Measurements from ENCODE around the gene GM2A. TPM values are rescaled to one million over a fixed set of nuclear protein-coding genes. Genes with fewer than 3 reads are reported as not detected.
"Not testable (repeated sequence)": the region's sequence is repeated elsewhere in the genome, so short reads cannot be mapped to it uniquely, and the experiment has no call there.

The GM2A gene
- total and polyA plus RNA-seq, 3 experiments from 2014 or later, result 4.7 to 14.9 (median 12.7) TPM

DNA sequence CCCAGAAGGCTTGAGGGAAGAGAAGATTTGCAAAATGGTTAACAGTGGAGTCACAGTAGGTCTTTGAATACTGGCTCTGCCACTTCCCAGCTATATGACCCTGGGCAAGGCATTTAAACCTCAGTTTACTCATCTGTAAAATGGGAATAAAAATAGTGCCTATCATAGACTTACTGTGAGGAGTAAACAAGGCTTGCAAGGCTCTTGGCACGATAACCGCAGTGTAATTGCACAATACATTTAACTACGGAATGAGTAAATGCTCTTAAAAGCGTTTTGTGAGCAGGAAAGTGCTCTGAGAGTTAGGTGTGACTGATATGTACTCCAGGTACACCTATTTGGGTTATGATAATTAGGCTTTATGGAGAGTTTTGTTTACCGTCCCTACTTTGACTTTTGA is 42.2 kb downstream of the GM2A start:
- Histone ChIP-seq H3K27ac (ENCODE audit: low read depth, low read length) (no peak overlapping the region), H3K9me3 (ENCODE audit: low read length) (no peaks in the 10 kb centered on the region), H3K4me3 (ENCODE audit: low read length) (no peak overlapping the region), H3K27me3 (ENCODE audit: insufficient read depth, low read length, poor library complexity, severe bottlenecking) (peaks cover 6% of the 10 kb centered on the region), H3K4me1 (ENCODE audit: insufficient read depth, low read length) (no peaks in the 10 kb centered on the region), H3K36me3 (ENCODE audit: insufficient read depth, low read length) (no peaks in the 10 kb centered on the region)
- ChIA-PET CTCF (no interaction called here), POLR2A (no interaction called here)
- H3K9me3 Mint-ChIP-seq, result no peaks in the 10 kb centered on the region
- DNase-seq, result no peak
- H3K4me3 Mint-ChIP-seq, result no peak overlapping the region
- H3K27ac Mint-ChIP-seq, result no peak overlapping the region
- peaks cover 16 to 30% of the 10 kb centered on the region in 2 donors for H3K27me3 Mint-ChIP-seq
- peaks cover 0 to 3% (median 0%) of the 10 kb centered on the region in 3 donors for H3K36me3 Mint-ChIP-seq
- no peaks in the 10 kb centered on the region for H3K4me1 Mint-ChIP-seq

DNA sequence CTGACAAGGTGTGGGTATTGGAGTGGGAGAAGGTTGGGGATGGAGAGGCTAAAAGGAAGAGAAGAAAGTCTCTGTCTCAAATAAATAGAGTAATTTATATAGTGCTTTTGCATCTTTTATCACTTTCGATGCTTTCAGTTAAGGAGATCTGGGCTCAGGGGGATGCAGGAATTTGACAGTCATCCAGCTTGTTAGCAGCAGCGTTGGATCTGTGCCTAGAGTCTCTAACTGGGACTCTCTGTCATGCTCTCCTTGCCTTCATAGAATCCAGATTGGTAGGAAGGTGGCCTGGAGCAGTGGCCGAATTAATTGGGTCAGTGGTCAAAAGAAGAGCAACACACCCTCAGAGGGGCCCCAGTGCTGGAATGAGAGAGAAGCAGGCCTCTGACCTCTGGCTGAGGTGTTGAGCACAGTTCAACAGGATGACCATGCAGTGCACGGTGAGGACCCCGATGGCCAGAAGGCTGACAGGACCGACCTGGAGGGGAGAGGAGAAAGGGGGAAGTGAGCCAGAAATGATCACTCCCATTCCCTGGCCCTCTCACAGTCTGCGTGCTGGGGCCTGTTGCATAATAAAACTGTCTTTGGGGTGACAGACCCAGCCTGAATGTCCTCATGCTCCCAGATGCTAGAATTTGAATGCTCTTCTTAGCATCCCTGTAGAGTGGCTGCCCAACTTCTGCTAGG is 42.9 kb downstream of the GM2A start:
- CTCF ChIA-PET, result no interaction called here
- Histone ChIP-seq H3K27me3 (ENCODE audit: insufficient read depth, low read length, poor library complexity, severe bottlenecking) (peaks cover 6% of the 10 kb centered on the region), H3K4me1 (ENCODE audit: insufficient read depth, low read length) (no peaks in the 10 kb centered on the region), H3K9me3 (ENCODE audit: low read length) (no peaks in the 10 kb centered on the region), H3K4me3 (ENCODE audit: low read length) (no peak overlapping the region), H3K36me3 (ENCODE audit: insufficient read depth, low read length) (no peaks in the 10 kb centered on the region), H3K27ac (ENCODE audit: low read depth, low read length) (no peak overlapping the region)
- H3K9me3 Mint-ChIP-seq, result no peaks in the 10 kb centered on the region
- H3K27ac Mint-ChIP-seq, result no peak overlapping the region
- peaks cover 0 to 3% (median 0%) of the 10 kb centered on the region in 3 donors for H3K36me3 Mint-ChIP-seq
- H3K4me1 Mint-ChIP-seq, result no peaks in the 10 kb centered on the region
- peaks cover 16 to 35% of the 10 kb centered on the region in 2 donors for H3K27me3 Mint-ChIP-seq
- DNase-seq, result no peak
- H3K4me3 Mint-ChIP-seq, result no peak overlapping the region
- POLR2A ChIA-PET, result no interaction called here

DNA sequence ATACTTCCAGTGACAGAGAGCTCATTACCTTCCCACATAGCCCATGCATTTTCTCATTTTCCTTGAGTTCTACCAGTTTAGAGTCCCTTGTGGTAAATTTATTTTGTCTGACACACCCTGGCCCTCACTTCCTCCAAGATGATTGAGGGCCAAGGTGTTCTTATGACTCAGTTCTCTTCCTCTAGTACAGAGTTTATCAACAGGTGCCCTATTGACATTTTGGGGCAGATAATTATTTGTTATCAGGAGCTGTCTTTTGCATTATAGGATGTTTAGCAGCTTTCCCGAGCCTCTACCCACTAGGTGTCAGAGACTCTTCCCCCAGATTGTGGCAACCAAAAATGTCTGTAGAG is 43.5 kb downstream of the GM2A start:
- no peaks in the 10 kb centered on the region for H3K36me3 ChIP-seq (ENCODE audit: insufficient read depth, low read length)
- Mint-ChIP-seq H3K27me3 (peaks cover 16 to 40% of the 10 kb centered on the region in 2 donors), H3K27ac (peak overlapping the region in 1 of 8 donors; percentile 47), H3K4me1 (no peaks in the 10 kb centered on the region), H3K4me3 (no peak overlapping the region), H3K9me3 (no peaks in the 10 kb centered on the region), H3K36me3 (peaks cover 0 to 3% (median 0%) of the 10 kb centered on the region in 3 donors)
- DNase-seq, result no peak
- H3K27me3 ChIP-seq (ENCODE audit: insufficient read depth, low read length, poor library complexity, severe bottlenecking), result peaks cover 6% of the 10 kb centered on the region
- H3K4me1 ChIP-seq (ENCODE audit: insufficient read depth, low read length), result no peaks in the 10 kb centered on the region
- POLR2A ChIA-PET, result no interaction called here
- H3K27ac ChIP-seq (ENCODE audit: low read depth, low read length), result no peak overlapping the region
- no peaks in the 10 kb centered on the region for H3K9me3 ChIP-seq (ENCODE audit: low read length)
- no peak overlapping the region for H3K4me3 ChIP-seq (ENCODE audit: low read length)
- CTCF ChIA-PET, result no interaction called here

DNA sequence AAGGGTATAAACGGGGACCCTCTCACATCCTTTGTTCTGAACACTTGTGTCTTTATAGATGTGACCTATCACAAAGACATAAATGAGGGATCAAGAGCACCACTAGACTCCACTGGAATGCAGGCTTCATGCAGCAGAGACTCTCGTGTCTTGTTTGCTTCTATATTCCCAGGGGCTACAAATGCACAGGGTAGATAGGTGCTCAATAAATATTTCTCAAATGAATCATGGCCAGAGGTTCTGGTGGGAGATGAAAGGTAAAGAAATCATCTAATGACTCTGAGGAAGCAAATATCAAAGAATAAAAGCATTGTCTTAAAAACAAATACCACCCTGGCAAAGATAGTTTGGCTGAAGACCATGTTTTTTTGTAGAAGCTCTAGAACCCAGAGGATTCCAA is 44.0 kb downstream of the GM2A start:
- ChIA-PET POLR2A (no interaction called here), CTCF (no interaction called here)
- no peaks in the 10 kb centered on the region for H3K4me1 Mint-ChIP-seq

DNA sequence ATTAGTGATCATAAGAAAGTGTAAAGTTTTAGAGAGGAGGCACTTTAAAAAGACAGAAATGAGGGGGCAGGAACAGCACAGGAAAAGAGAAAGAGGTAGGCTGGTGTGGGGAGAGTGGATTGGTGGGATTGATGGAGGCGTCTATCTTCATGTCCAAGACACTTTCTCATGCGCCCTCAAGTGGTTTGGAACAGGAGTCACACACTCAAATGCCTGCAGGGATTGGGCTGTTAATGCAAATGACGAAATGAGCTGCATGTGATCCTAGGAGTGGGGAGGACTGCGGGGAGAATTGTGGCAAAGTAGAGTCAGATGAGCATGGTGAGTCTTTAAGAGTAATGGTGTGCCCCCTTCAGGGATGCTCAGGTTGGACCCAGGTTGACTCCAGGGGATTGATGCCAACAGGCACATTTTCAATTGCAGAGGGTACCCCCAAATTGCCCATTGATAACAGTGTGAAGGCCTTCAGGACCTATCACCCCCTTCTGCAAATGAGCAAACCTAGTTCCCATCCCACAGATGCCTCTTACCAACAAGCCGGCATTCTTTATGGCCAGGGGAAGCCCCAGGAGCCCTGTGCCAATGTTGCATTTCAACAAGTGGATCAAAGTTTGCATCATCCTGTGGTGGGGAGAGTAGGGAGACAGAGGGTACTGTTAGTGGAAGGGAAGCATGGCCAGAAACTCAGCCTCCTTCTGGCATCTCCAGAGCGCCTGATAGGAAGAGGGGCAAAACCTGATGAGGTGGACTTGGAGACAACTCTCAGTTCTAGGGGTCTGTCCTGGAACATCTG is 45.3 kb downstream of the GM2A start:
- Mint-ChIP-seq H3K4me1 (no peaks in the 10 kb centered on the region), H3K27ac (no peak overlapping the region), H3K4me3 (no peak overlapping the region), H3K9me3 (no peaks in the 10 kb centered on the region), H3K27me3 (peaks cover 16 to 52% of the 10 kb centered on the region in 2 donors), H3K36me3 (peaks cover 0 to 3% (median 0%) of the 10 kb centered on the region in 3 donors)
- POLR2A ChIA-PET, result no interaction called here
- Histone ChIP-seq H3K9me3 (ENCODE audit: low read length) (no peaks in the 10 kb centered on the region), H3K4me3 (ENCODE audit: low read length) (no peak overlapping the region), H3K4me1 (ENCODE audit: insufficient read depth, low read length) (no peaks in the 10 kb centered on the region), H3K27me3 (ENCODE audit: insufficient read depth, low read length, poor library complexity, severe bottlenecking) (peaks cover 6% of the 10 kb centered on the region), H3K27ac (ENCODE audit: low read depth, low read length) (no peak overlapping the region), H3K36me3 (ENCODE audit: insufficient read depth, low read length) (no peaks in the 10 kb centered on the region)
- CTCF ChIA-PET, result no interaction called here
- DNase-seq, result no peak

More for the DNA sequence above, 44.0 kb downstream of the GM2A start:
- H3K27me3 ChIP-seq (ENCODE audit: insufficient read depth, low read length, poor library complexity, severe bottlenecking), result peaks cover 6% of the 10 kb centered on the region
- H3K4me3 ChIP-seq (ENCODE audit: low read length), result no peak overlapping the region
- no peaks in the 10 kb centered on the region for H3K9me3 ChIP-seq (ENCODE audit: low read length)
- no peaks in the 10 kb centered on the region for H3K4me1 ChIP-seq (ENCODE audit: insufficient read depth, low read length)
- H3K27ac ChIP-seq (ENCODE audit: low read depth, low read length), result no peak overlapping the region
- no peak overlapping the region for H3K27ac Mint-ChIP-seq
- no peaks in the 10 kb centered on the region for H3K36me3 ChIP-seq (ENCODE audit: insufficient read depth, low read length)
- no peak for DNase-seq
- H3K9me3 Mint-ChIP-seq, result no peaks in the 10 kb centered on the region
- H3K4me3 Mint-ChIP-seq, result no peak overlapping the region
- peaks cover 16 to 45% of the 10 kb centered on the region in 2 donors for H3K27me3 Mint-ChIP-seq
- peaks cover 0 to 3% (median 0%) of the 10 kb centered on the region in 3 donors for H3K36me3 Mint-ChIP-seq

DNA sequence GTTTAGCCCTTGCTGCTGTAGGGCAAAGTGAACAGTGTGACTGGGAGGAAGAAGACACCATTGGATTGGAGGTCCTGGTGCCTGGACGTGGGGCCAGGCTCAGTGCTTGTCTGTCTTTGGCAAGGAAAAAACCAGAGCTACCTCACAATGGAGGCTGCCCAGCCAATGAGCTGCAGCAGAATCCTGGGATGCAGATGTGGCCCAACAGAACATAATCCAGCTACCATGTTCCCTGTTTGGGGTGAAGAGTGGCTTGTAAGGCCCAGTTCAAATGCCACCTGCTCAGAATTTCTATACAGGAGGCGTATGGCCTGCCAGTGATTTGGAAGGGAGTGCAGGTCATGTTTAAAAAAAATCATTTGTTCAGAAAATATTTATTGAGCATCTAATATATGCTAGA is 50.7 kb downstream of the GM2A start, which contains the start of gene SLC36A3:
Gene SLC36A3 (minus strand): TSS at position 101 of the 400 bp plus-strand sequence. CDS start 412 bp downstream, outside the sequence.
- peaks cover 6% of the 10 kb centered on the region for H3K27me3 ChIP-seq (ENCODE audit: insufficient read depth, low read length, poor library complexity, severe bottlenecking)
- H3K4me3 ChIP-seq (ENCODE audit: low read length), result no peak within 1 kb of the TSS
- H3K4me3 Mint-ChIP-seq, result no peak within 1 kb of the TSS
- ChIA-PET CTCF (no interaction called here), POLR2A (no interaction called here)
- H3K36me3 Mint-ChIP-seq, result no peaks in the 10 kb centered on the region
- no peaks in the 10 kb centered on the region for H3K4me1 ChIP-seq (ENCODE audit: insufficient read depth, low read length)
- H3K27ac ChIP-seq (ENCODE audit: low read depth, low read length), result no peak within 1 kb of the TSS
- H3K27ac Mint-ChIP-seq, result no peak within 1 kb of the TSS
- H3K27me3 Mint-ChIP-seq, result peaks cover 8 to 43% of the 10 kb centered on the region in 2 donors
- no peak for DNase-seq
- no peaks in the 10 kb centered on the region for H3K4me1 Mint-ChIP-seq
- H3K36me3 ChIP-seq (ENCODE audit: insufficient read depth, low read length), result no peaks in the 10 kb centered on the region
- no peaks in the 10 kb centered on the region for H3K9me3 Mint-ChIP-seq
- no peaks in the 10 kb centered on the region for H3K9me3 ChIP-seq (ENCODE audit: low read length)

DNA sequence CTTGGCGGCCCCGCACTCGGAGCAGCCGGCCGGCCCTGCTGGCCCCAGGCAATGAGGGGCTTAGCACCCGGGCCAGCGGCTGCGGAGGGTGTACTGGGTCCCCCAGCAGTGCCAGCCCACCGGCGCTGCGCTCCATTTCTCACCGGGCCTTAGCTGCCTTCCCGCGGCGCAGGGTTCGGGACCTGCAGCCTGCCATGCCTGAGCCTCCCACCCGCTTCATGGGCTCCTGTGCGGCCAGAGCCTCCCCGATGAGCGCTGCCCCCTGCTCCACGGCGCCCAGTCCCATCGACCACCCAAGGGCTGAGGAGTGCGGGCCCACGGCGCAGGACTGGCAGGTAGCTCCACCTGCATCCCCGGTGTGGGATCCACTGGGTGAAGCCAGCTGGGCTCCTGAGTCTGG is 56.3 kb downstream of the GM2A start:
- H3K9me3 ChIP-seq (ENCODE audit: low read length); H3K4me1 Mint-ChIP-seq; H3K27ac Mint-ChIP-seq; H3K27ac ChIP-seq (ENCODE audit: low read depth, low read length); H3K36me3 ChIP-seq (ENCODE audit: insufficient read depth, low read length); POLR2A ChIA-PET; DNase-seq; CTCF ChIA-PET; H3K4me3 ChIP-seq (ENCODE audit: low read length); H3K4me3 Mint-ChIP-seq; H3K27me3 ChIP-seq (ENCODE audit: insufficient read depth, low read length, poor library complexity, severe bottlenecking); H3K4me1 ChIP-seq (ENCODE audit: insufficient read depth, low read length): not testable (repeated sequence)
- H3K27me3 Mint-ChIP-seq, result peaks cover 19 to 32% of the 10 kb centered on the region in 2 donors
- peaks cover 0 to 11% (median 4%) of the 10 kb centered on the region in 3 donors for H3K36me3 Mint-ChIP-seq
- H3K9me3 Mint-ChIP-seq, result peaks cover 11 to 15% (median 13%) of the 10 kb centered on the region in 5 donors

DNA sequence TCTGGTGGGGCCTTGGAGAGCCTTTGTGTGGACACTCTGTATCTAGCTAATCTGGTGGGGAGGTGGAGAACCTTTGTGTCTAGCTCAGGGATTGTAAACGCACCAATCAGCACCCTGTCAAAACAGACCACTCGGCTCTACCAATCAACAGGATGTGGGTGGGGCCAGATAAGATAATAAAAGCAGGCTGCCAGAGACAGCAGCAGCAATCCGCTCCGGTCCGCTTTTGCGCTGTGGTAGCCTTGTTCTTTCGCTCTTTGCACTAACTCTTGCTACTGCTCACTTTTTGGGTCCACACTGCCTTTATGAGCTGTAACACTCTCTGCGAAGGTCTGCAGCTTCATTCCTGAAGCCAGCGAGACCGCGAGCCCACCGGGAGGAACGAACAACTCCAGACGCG is 56.8 kb downstream of the GM2A start:
- H3K4me3 ChIP-seq (ENCODE audit: low read length); H3K4me1 Mint-ChIP-seq; POLR2A ChIA-PET; H3K27ac Mint-ChIP-seq; H3K36me3 ChIP-seq (ENCODE audit: insufficient read depth, low read length); H3K4me1 ChIP-seq (ENCODE audit: insufficient read depth, low read length); CTCF ChIA-PET; H3K27me3 ChIP-seq (ENCODE audit: insufficient read depth, low read length, poor library complexity, severe bottlenecking); H3K9me3 ChIP-seq (ENCODE audit: low read length); H3K27ac ChIP-seq (ENCODE audit: low read depth, low read length); DNase-seq; H3K4me3 Mint-ChIP-seq: not testable (repeated sequence)
- Mint-ChIP-seq H3K9me3 (peaks cover 11 to 15% (median 13%) of the 10 kb centered on the region in 5 donors), H3K36me3 (peaks cover 0 to 11% (median 4%) of the 10 kb centered on the region in 3 donors), H3K27me3 (peaks cover 19 to 35% of the 10 kb centered on the region in 2 donors)
